ENCODE results near the gene GPR149.

DNA sequence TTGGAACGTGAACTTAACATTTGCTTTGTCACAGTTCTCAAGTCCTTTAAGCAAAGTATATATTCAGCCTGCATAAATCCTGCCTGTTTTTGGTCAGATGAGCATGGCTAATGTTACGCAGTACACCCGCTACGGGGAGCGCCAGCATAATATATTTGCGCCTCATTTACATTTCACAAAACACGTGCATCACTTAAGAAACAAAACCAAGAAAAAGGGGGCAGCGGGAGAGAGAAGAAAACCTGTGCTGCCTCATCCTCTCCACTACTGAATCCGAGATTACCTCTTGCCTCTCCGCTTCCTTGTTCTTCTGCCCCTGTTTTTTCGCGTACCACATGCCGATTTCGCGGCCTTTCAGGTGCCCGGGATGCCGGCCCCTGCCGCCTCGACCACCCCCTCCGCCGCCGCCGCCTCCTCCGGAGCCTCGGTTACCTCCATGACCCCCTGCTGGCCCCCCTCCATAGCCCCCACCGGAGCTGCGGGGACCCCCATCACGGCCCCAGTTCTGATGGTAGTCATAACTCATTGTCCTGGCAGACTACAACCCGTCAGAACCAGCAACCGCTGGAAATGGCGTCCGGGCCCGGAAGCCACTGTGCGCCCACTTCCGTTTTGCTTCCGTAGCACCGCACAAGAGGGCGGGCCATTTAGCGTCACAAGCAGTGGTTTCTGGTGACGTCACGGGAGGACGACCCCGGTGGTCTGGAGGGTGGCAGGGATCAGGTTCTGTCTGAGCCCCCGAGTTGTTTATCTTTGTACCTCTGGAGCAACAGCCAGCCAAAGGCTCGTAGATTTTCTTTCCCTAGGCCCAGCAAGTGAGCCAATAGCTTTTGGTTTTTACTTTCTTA lies 105.9 kb downstream of the GPR149 start, which contains the start of gene DHX36:
- TF ChIP-seq, protein P1, sequence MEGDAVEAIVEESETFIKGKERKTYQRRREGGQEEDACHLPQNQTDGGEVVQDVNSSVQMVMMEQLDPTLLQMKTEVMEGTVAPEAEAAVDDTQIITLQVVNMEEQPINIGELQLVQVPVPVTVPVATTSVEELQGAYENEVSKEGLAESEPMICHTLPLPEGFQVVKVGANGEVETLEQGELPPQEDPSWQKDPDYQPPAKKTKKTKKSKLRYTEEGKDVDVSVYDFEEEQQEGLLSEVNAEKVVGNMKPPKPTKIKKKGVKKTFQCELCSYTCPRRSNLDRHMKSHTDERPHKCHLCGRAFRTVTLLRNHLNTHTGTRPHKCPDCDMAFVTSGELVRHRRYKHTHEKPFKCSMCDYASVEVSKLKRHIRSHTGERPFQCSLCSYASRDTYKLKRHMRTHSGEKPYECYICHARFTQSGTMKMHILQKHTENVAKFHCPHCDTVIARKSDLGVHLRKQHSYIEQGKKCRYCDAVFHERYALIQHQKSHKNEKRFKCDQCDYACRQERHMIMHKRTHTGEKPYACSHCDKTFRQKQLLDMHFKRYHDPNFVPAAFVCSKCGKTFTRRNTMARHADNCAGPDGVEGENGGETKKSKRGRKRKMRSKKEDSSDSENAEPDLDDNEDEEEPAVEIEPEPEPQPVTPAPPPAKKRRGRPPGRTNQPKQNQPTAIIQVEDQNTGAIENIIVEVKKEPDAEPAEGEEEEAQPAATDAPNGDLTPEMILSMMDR (IDR thresholded peaks at IDR 0.05; ENCODE audit: extremely low read depth in 1 of 2, insufficient read depth in 1 of 2, low read depth in 1 of 2, low read length in 2 of 2) = no peak
- TF ChIP-seq EZH2 (IDR thresholded peaks at IDR 0.05; ENCODE audit: borderline replicate concordance, low read depth, low read length, severe bottlenecking) = no peak
- peak; percentile 44 for TF ChIP-seq JUN (IDR thresholded peaks at IDR 0.05; ENCODE audit: borderline replicate concordance, insufficient read depth, insufficient read length, low read depth)
- peak; percentile 90 for TF ChIP-seq POLR2A (IDR thresholded peaks at IDR 0.05; ENCODE audit: low read depth, low read length)
- TF ChIP-seq, protein P2, sequence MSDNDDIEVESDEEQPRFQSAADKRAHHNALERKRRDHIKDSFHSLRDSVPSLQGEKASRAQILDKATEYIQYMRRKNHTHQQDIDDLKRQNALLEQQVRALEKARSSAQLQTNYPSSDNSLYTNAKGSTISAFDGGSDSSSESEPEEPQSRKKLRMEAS (IDR thresholded peaks at IDR 0.05; ENCODE audit: insufficient read depth, insufficient read length) = no peak
- peak; percentile 87 for TF ChIP-seq POLR2AphosphoS5 (IDR thresholded peaks at IDR 0.05; ENCODE audit: insufficient read depth, low read depth, low read length)
- TF ChIP-seq FOS (IDR thresholded peaks at IDR 0.05; ENCODE audit: borderline replicate concordance, insufficient read depth, low read length) = no peak
- no peak for TF ChIP-seq MYC (IDR thresholded peaks at IDR 0.05; ENCODE audit: low read depth, low read length)
- no peak for TF ChIP-seq GATA2 (IDR thresholded peaks at IDR 0.05; ENCODE audit: insufficient read depth, insufficient read length, low read depth, low read length)
